OCI-LY7 (cell line): ENCODE data around the gene HSD17B3. TPM values are rescaled to one million over a fixed set of nuclear protein-coding genes. Genes with fewer than 3 reads are reported as not detected.

Experiments
- BruUV-seq: library from RNA; stranded (reverse); fragments of 400-500 nt; replicated peaks from 2 replicates; lab custom pipeline; 2021; lab: Mats Ljungman, UMichigan
- CTCF ChIA-PET: fragments of 300-600 bp; sonication (Branson Sonifier 250); formaldehyde crosslinking; loops from one replicate; lab custom pipeline; 2022; ENCODE audit warnings: antibody characterized with exemption; ENCODE audit not compliant: unreplicated experiment; lab: Charles Lee
- POLR2A ChIA-PET: fragments of 300-600 bp; sonication (Branson Sonifier 250); formaldehyde crosslinking; loops from one replicate; lab custom pipeline; 2022; ENCODE audit warnings: antibody characterized with exemption; lab: Charles Lee
- DNase-seq: peaks from one replicate; pipeline ENCODE4 v3.0.0-alpha.2; 2015; ENCODE audit warnings: low spot score
- H2AFZ ChIP-seq: fragments of 200-600 bp; sonication (generic), shearing (Covaris generic); 2 replicates; pipeline ENCODE4 v1.6.1; 2014; ENCODE audit warnings: mild to moderate bottlenecking, antibody characterized with exemption, low read length, moderate library complexity
- H3K27ac ChIP-seq: fragments of 200-600 bp; sonication (generic); 2 replicates; pipeline ENCODE4 v1.5.1; 2014; ENCODE audit warnings: mixed run types, low read depth, mild to moderate bottlenecking, moderate library complexity, low read length, inconsistent platforms; ENCODE audit not compliant: poor library complexity, severe bottlenecking
- H3K36me3 ChIP-seq: fragments of 200-600 bp; sonication (generic); 2 replicates; pipeline ENCODE4 v1.6.1; 2014; ENCODE audit warnings: mild to moderate bottlenecking, antibody characterized with exemption, low read length, moderate library complexity, mixed read lengths; ENCODE audit not compliant: insufficient read depth
- H3K4me1 ChIP-seq: fragments of 200-600 bp; sonication (generic); 2 replicates; pipeline ENCODE4 v1.5.1; 2014; ENCODE audit warnings: mild to moderate bottlenecking, low read length; ENCODE audit not compliant: insufficient read depth, poor library complexity, severe bottlenecking
- H3K4me2 ChIP-seq: fragments of 200-600 bp; sonication (generic); 2 replicates; pipeline ENCODE4 v1.6.1; 2014; ENCODE audit warnings: mild to moderate bottlenecking, low read length
- H3K4me3 ChIP-seq: fragments of 200-600 bp; sonication (generic); 2 replicates; pipeline ENCODE4 v1.5.1; 2014; ENCODE audit warnings: mild to moderate bottlenecking, low read depth, low read length; ENCODE audit not compliant: poor library complexity, severe bottlenecking
- H3K79me2 ChIP-seq: fragments of 200-600 bp; sonication (generic); 2 replicates; pipeline ENCODE4 v1.6.1; 2016; ENCODE audit warnings: low read depth, mild to moderate bottlenecking, low read length, moderate library complexity, mixed read lengths; ENCODE audit not compliant: insufficient read depth
- H3K9me2 ChIP-seq: fragments of 200-600 bp; sonication (generic); 2 replicates; pipeline ENCODE4 v1.6.1; 2016; ENCODE audit warnings: mild to moderate bottlenecking, low read length, mixed read lengths; ENCODE audit not compliant: insufficient read depth
- H3K9me3 ChIP-seq: fragments of 200-600 bp; sonication (generic); 2 replicates; pipeline ENCODE4 v1.6.1; 2014; ENCODE audit warnings: mild to moderate bottlenecking, mixed run types, low read length, mixed read lengths
- H4K20me1 ChIP-seq: fragments of 200-600 bp; sonication (generic); 2 replicates; pipeline ENCODE4 v1.6.1; 2014; ENCODE audit warnings: mild to moderate bottlenecking, antibody characterized with exemption, low read length, moderate library complexity, mixed read lengths; ENCODE audit not compliant: insufficient read depth
- EZH2phosphoT487 ChIP-seq: fragments of 200-600 bp; sonication (generic); IDR thresholded peaks from 2 replicates; pipeline ENCODE4 v1.6.1; 2018; ENCODE audit warnings: low read depth, borderline replicate concordance, mild to moderate bottlenecking, mixed run types, antibody characterized with exemption, low read length, moderate library complexity, mixed read lengths
- intact Hi-C: fragments of 100-400 bp; cut with micrococcal nuclease; formaldehyde crosslinking; loops from one replicate; pipeline ENCODE4 v1.10.0; 2022; ENCODE audit not compliant: unreplicated experiment
- total RNA-seq, 2 experiments: library from RNA; depleted of rRNA in 1 of 2; stranded (reverse); fragments of >200 nt in 1 of 2; shearing (Covaris generic) in 1 of 2; gene quantifications; 2 replicates each; pipeline ENCODE4 v1.2.3, GENCODE V29; 2014 to 2022
- TF ChIP-seq, protein P1 (sequence below): fragments of 200-600 bp; sonication (generic); conservative IDR thresholded peaks from 2 replicates; pipeline ENCODE4 v1.5.1; 2014; ENCODE audit warnings: mild to moderate bottlenecking, antibody characterized with exemption, low read length, moderate library complexity, mixed read lengths

The HSD17B3 gene
- total RNA-seq, 2 experiments from 2014 or later, result not detected

DNA sequence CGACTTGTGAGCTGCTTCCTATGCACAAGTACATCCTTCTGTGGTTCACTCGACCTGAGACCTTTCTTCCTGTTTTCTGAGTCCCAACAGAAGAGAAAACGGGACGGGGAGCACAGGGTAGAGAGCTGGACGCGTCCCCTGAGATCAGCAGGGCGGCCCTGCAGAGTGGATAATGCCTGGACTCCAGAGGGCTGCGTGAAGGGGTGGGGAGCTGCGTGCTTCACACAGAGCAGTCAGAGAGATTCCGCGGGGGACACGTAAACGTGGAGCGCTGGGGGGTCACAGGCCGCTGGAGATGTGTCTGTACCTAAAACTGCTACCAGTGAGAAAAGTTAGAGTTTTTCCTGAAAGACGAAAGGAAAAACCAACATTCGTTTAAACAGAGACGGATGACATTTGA is 46.3 kb downstream of the HSD17B3 start:
- Histone ChIP-seq H3K27ac (no peak overlapping the region), H3K4me2 (no peak overlapping the region), H3K9me3 (no peaks in the 10 kb centered on the region), H3K4me1 (peaks cover 4% of the 10 kb centered on the region), H2AFZ (no peak overlapping the region), H3K36me3 (no peaks in the 10 kb centered on the region), H3K9me2 (no peaks in the 10 kb centered on the region), H3K79me2 (no peaks in the 10 kb centered on the region), H3K4me3 (no peak overlapping the region), H4K20me1 (no peaks in the 10 kb centered on the region)
- intact Hi-C loops, result no loop called here
- DNase-seq, result no peak
- CTCF ChIA-PET, result no interaction called here
- TF ChIP-seq, protein P1, sequence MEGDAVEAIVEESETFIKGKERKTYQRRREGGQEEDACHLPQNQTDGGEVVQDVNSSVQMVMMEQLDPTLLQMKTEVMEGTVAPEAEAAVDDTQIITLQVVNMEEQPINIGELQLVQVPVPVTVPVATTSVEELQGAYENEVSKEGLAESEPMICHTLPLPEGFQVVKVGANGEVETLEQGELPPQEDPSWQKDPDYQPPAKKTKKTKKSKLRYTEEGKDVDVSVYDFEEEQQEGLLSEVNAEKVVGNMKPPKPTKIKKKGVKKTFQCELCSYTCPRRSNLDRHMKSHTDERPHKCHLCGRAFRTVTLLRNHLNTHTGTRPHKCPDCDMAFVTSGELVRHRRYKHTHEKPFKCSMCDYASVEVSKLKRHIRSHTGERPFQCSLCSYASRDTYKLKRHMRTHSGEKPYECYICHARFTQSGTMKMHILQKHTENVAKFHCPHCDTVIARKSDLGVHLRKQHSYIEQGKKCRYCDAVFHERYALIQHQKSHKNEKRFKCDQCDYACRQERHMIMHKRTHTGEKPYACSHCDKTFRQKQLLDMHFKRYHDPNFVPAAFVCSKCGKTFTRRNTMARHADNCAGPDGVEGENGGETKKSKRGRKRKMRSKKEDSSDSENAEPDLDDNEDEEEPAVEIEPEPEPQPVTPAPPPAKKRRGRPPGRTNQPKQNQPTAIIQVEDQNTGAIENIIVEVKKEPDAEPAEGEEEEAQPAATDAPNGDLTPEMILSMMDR, result no peak
- TF ChIP-seq EZH2phosphoT487, result no peak
- no TSS peak for BruUV-seq
- POLR2A ChIA-PET, result no interaction called here

DNA sequence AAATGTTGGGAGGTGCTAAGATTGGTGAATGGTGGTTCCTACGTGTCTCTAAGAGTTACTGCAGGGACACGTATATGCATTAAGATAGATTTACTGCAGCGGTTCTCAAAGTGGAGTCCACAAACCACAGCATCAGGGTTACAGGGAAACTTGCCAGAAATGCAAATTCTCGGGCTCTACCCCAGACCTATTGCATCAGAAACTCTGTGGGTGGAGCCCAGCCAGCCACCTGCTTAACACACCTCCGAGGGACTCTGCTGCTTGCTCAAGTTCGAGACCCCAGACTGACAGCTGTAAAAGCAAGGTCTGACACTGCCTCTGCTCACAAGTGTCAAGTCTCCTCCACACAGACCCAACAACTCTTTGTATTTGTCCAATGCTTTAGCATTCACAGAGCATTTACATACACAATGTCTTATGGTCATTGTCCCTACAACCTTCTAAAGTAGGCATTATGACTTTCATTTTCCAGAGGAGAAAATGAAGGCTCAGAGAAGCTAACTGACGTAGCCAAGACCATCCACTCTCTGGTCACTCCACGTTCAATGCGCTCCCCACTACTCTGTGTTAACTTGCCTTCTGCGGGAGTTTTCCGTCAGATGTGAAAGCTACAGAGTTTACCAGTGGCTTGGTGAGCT is 48.8 kb downstream of the HSD17B3 start:
- Histone ChIP-seq H3K9me3 (no peaks in the 10 kb centered on the region), H3K27ac (no peak overlapping the region), H3K4me1 (peaks cover 4% of the 10 kb centered on the region), H4K20me1 (no peaks in the 10 kb centered on the region), H3K9me2 (no peaks in the 10 kb centered on the region), H3K4me3 (no peak overlapping the region), H2AFZ (no peak overlapping the region), H3K79me2 (no peaks in the 10 kb centered on the region), H3K36me3 (no peaks in the 10 kb centered on the region), H3K4me2 (no peak overlapping the region)
- peak; percentile 26 for DNase-seq
- no TSS peak for BruUV-seq
- POLR2A ChIA-PET, result no interaction called here
- TF ChIP-seq EZH2phosphoT487, result no peak
- TF ChIP-seq, protein P1, result no peak
- intact Hi-C loops, result no loop called here
- CTCF ChIA-PET, result no interaction called here

DNA sequence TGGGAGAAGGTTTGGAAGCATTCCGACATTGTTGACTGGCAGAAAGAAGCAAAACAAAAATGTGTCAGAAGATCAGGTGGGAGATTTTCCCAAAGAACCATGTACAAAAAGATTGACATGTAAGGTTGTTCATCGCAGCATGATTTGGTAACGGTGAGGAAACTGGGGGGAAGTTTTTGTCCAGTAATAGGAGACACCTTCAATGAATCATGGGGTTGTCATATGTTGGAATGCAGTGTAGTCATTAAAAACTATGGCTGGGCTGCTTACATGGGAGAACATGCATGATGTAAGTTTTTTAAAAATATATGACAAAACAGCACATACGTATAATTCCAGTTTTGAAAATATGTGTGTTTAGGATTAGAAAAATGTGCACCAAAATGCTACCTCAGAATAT is 50.5 kb downstream of the HSD17B3 start:
- no TSS peak for BruUV-seq
- H3K4me3 ChIP-seq, result no peak overlapping the region
- TF ChIP-seq, protein P1, result no peak
- TF ChIP-seq EZH2phosphoT487, result no peak
- no peaks in the 10 kb centered on the region for H3K9me3 ChIP-seq
- peaks cover 4% of the 10 kb centered on the region for H3K4me1 ChIP-seq
- no peak overlapping the region for H3K4me2 ChIP-seq
- no peak overlapping the region for H3K27ac ChIP-seq
- no peaks in the 10 kb centered on the region for H3K36me3 ChIP-seq
- H2AFZ ChIP-seq, result no peak overlapping the region
- H3K9me2 ChIP-seq, result no peaks in the 10 kb centered on the region
- intact Hi-C loops, result no loop called here
- H3K79me2 ChIP-seq, result no peaks in the 10 kb centered on the region
- ChIA-PET POLR2A (no interaction called here), CTCF (no interaction called here)
- no peaks in the 10 kb centered on the region for H4K20me1 ChIP-seq
- no peak for DNase-seq
